Measurements from ENCODE around the gene FXYD2. TPM values are rescaled to one million over a fixed set of nuclear protein-coding genes. Genes with fewer than 3 reads are reported as not detected.

FXYD2 gene
- total RNA-seq, 1 experiment from 2014 or later, result 0.39 TPM

GRCh38 chr11:117830072-117830471 lies 5.5 kb upstream of the FXYD2 start:
- DNase-seq (ENCODE audit: low read depth, low spot score), result no peak
- no peaks in the 10 kb centered on the region for H3K4me1 ChIP-seq (ENCODE audit: control insufficient read depth, insufficient read depth, low read length)
- no peak for ATAC-seq
- no peaks in the 10 kb centered on the region for H3K9me3 ChIP-seq (ENCODE audit: control insufficient read depth, insufficient read depth, low read depth, low read length)
- ChIA-PET CTCF (no interaction called here), POLR2A (no interaction called here)
- TF ChIP-seq REST (IDR thresholded peaks at IDR 0.05; ENCODE audit: insufficient read depth in 1 of 2, low read depth in 2 of 2, low read length in 1 of 2) (no peak), TCF7L2 (IDR thresholded peaks at IDR 0.05; ENCODE audit: low read depth, low read length) (no peak), SIN3A (IDR thresholded peaks at IDR 0.05; ENCODE audit: borderline replicate concordance, insufficient read depth, low read depth, low read length) (no peak), CTCF (IDR thresholded peaks at IDR 0.05) (no peak), POLR2AphosphoS5 (IDR thresholded peaks at IDR 0.05; ENCODE audit: low read depth, low read length) (no peak)
- in situ Hi-C loops (cut with HindIII; ENCODE audit: low pct_unique_long_range_greater_than_20kb, low sequenced_read_pairs) (no loop called here), intact Hi-C loops (cut with micrococcal nuclease; ENCODE audit: unreplicated experiment) (no loop called here)
- H3K27ac ChIP-seq (ENCODE audit: low read length), result no peak overlapping the region
- H3K27me3 ChIP-seq (ENCODE audit: control insufficient read depth, insufficient read depth, low read length), result peaks cover 7% of the 10 kb centered on the region
- H3K4me3 ChIP-seq (ENCODE audit: low read depth in 2 of 2, low read length in 2 of 2), result no peak overlapping the region
- no TSS peak for BruUV-seq (replicated peaks)
- H3K36me3 ChIP-seq (ENCODE audit: control insufficient read depth, insufficient read depth, low read length), result no peaks in the 10 kb centered on the region

GRCh38 chr11:117829369-117829725 lies 4.8 kb upstream of the FXYD2 start:
- Histone ChIP-seq H3K9me3 (ENCODE audit: control insufficient read depth, insufficient read depth, low read depth, low read length) (no peaks in the 10 kb centered on the region), H3K36me3 (ENCODE audit: control insufficient read depth, insufficient read depth, low read length) (no peaks in the 10 kb centered on the region), H3K27ac (ENCODE audit: low read length) (no peak overlapping the region), H3K4me1 (ENCODE audit: control insufficient read depth, insufficient read depth, low read length) (no peaks in the 10 kb centered on the region), H3K4me3 (ENCODE audit: low read depth in 2 of 2, low read length in 2 of 2) (no peak overlapping the region), H3K27me3 (ENCODE audit: control insufficient read depth, insufficient read depth, low read length) (peaks cover 7% of the 10 kb centered on the region)
- POLR2A ChIA-PET, result no interaction called here
- intact Hi-C loops (cut with micrococcal nuclease; ENCODE audit: unreplicated experiment) (no loop called here), in situ Hi-C loops (cut with HindIII; ENCODE audit: low pct_unique_long_range_greater_than_20kb, low sequenced_read_pairs) (no loop called here)
- CTCF ChIA-PET, result no interaction called here
- no TSS peak for BruUV-seq (replicated peaks)
- DNase-seq (ENCODE audit: low read depth, low spot score) (no peak), ATAC-seq (peak; percentile 24; the same call in 1 of the 2 replicates)
- no peak for TF ChIP-seq POLR2AphosphoS5 (IDR thresholded peaks at IDR 0.05; ENCODE audit: low read depth, low read length)
- no peak for TF ChIP-seq REST (IDR thresholded peaks at IDR 0.05; ENCODE audit: insufficient read depth in 1 of 2, low read depth in 2 of 2, low read length in 1 of 2)
- TF ChIP-seq SIN3A (IDR thresholded peaks at IDR 0.05; ENCODE audit: borderline replicate concordance, insufficient read depth, low read depth, low read length), result no peak
- TF ChIP-seq TCF7L2 (IDR thresholded peaks at IDR 0.05; ENCODE audit: low read depth, low read length), result no peak
- no peak for TF ChIP-seq CTCF (IDR thresholded peaks at IDR 0.05)
